Mesothelial cell of epicardium (in vitro differentiated cells): ENCODE measurements around the gene COL6A6. TPM values are rescaled to one million over a fixed set of nuclear protein-coding genes. Genes with fewer than 3 reads are reported as not detected.

Experiments used
- DNase-seq, 2 experiments: peaks; one replicate each; pipeline ENCODE4 v3.0.0; 2021; ENCODE audit warnings: low spot score in 2 of 2; ENCODE audit not compliant: unreplicated experiment in 2 of 2
- H3K27ac Mint-ChIP-seq: 2 replicates; pipeline ENCODE4 v1.8.0; 2021; ENCODE audit warnings: mixed read lengths
- H3K27me3 Mint-ChIP-seq: 2 replicates; pipeline ENCODE4 v1.8.0; 2021; ENCODE audit warnings: low read depth, mixed read lengths
- H3K36me3 Mint-ChIP-seq: 2 replicates; pipeline ENCODE4 v1.8.0; 2021; ENCODE audit warnings: mixed read lengths
- H3K4me1 Mint-ChIP-seq: 2 replicates; pipeline ENCODE4 v1.8.0; 2021; ENCODE audit warnings: mixed read lengths
- H3K4me3 Mint-ChIP-seq: 2 replicates; pipeline ENCODE4 v1.8.0; 2021; ENCODE audit warnings: mild to moderate bottlenecking, moderate library complexity, mixed read lengths
- H3K9me3 Mint-ChIP-seq: 2 replicates; pipeline ENCODE4 v1.8.0; 2021; ENCODE audit warnings: mixed read lengths
- total RNA-seq: library from RNA; stranded (reverse); gene quantifications from 3 replicates; pipeline ENCODE4 v1.2.1, GENCODE V29; 2021
- TF ChIP-seq, protein P1 (sequence below): fragments of 200-600 bp; sonication (generic); IDR thresholded peaks from one replicate; pipeline ENCODE4 v1.5.0; 2021; ENCODE audit warnings: antibody characterized with exemption; ENCODE audit not compliant: unreplicated experiment

The COL6A6 gene
- total RNA-seq, 1 donor from 2014 or later = 13.3 TPM

DNA sequence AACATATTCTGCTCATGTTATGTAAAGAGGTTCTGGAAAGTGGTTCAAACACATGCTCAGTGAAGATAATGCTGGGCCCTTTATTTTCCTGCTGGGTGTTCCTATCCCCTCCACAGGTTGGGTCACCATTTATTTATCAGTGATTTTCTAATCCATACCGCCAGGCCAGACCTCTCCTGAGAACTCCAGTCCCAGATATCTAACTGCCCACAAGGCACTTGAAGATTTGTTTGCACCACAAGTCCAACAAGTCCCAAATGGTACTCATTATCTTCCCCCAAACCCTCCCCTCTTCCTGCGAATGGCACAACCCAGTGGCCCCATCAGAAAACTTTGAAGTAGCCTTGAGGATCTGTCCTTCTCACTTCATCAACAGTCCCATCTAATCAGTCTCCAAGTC is 5.4 kb downstream of the COL6A6 start:
- H3K27me3 Mint-ChIP-seq = peaks cover 34% of the 10 kb centered on the region
- no peaks in the 10 kb centered on the region for H3K36me3 Mint-ChIP-seq
- no peaks in the 10 kb centered on the region for H3K9me3 Mint-ChIP-seq
- H3K27ac Mint-ChIP-seq = no peak overlapping the region
- no peak for DNase-seq
- H3K4me1 Mint-ChIP-seq = peaks cover 9% of the 10 kb centered on the region
- TF ChIP-seq, protein P1, sequence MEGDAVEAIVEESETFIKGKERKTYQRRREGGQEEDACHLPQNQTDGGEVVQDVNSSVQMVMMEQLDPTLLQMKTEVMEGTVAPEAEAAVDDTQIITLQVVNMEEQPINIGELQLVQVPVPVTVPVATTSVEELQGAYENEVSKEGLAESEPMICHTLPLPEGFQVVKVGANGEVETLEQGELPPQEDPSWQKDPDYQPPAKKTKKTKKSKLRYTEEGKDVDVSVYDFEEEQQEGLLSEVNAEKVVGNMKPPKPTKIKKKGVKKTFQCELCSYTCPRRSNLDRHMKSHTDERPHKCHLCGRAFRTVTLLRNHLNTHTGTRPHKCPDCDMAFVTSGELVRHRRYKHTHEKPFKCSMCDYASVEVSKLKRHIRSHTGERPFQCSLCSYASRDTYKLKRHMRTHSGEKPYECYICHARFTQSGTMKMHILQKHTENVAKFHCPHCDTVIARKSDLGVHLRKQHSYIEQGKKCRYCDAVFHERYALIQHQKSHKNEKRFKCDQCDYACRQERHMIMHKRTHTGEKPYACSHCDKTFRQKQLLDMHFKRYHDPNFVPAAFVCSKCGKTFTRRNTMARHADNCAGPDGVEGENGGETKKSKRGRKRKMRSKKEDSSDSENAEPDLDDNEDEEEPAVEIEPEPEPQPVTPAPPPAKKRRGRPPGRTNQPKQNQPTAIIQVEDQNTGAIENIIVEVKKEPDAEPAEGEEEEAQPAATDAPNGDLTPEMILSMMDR = no peak
- H3K4me3 Mint-ChIP-seq = no peak overlapping the region

DNA sequence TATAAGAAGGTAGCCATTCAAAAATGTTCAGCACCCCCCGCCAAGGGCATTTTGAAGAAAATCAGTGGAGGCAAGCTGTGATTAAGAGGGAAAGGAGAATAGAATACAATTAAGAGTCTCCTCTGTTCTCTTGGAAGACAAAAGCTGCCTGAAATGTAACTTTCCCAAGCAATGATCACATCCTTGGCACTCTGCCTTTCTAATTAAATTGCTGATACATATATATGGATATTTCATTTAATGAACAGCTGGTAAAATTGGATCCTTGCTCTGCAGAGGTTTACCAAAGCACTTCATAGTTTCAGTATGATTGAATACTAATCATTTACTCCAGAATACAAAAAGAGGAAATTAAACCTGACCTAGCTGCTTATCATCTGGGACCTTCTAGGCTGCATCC is 10.4 kb downstream of the COL6A6 start:
- DNase-seq = no peak
- no peak overlapping the region for H3K4me3 Mint-ChIP-seq
- no peak overlapping the region for H3K27ac Mint-ChIP-seq
- H3K9me3 Mint-ChIP-seq = no peaks in the 10 kb centered on the region
- no peaks in the 10 kb centered on the region for H3K36me3 Mint-ChIP-seq
- peaks cover 20% of the 10 kb centered on the region for H3K27me3 Mint-ChIP-seq
- TF ChIP-seq, protein P1 = no peak
- peaks cover 10% of the 10 kb centered on the region for H3K4me1 Mint-ChIP-seq

DNA sequence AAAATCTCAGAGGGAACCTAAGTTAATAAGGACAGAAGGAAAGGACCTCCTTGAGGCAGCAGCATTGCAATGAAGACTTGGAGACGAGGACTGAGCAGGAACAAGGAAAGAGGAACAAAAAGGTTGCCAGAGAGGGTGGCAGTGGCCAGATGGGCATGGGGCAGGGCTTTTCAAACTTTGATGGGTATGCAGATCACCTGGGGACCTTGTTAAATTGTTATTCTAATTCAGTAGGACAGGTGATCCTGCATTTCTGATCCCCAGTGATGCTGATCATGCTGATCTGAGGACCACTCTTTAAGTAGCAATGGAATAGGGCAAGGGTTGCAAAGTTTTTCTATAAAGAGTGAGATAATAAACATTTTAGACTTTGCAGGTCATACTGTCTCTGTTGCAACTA is 11.1 kb downstream of the COL6A6 start:
- Mint-ChIP-seq H3K27me3 (peaks cover 14% of the 10 kb centered on the region), H3K27ac (no peak overlapping the region), H3K9me3 (no peaks in the 10 kb centered on the region), H3K36me3 (no peaks in the 10 kb centered on the region), H3K4me1 (peaks cover 10% of the 10 kb centered on the region), H3K4me3 (no peak overlapping the region)
- TF ChIP-seq, protein P1 = no peak
- DNase-seq = no peak

DNA sequence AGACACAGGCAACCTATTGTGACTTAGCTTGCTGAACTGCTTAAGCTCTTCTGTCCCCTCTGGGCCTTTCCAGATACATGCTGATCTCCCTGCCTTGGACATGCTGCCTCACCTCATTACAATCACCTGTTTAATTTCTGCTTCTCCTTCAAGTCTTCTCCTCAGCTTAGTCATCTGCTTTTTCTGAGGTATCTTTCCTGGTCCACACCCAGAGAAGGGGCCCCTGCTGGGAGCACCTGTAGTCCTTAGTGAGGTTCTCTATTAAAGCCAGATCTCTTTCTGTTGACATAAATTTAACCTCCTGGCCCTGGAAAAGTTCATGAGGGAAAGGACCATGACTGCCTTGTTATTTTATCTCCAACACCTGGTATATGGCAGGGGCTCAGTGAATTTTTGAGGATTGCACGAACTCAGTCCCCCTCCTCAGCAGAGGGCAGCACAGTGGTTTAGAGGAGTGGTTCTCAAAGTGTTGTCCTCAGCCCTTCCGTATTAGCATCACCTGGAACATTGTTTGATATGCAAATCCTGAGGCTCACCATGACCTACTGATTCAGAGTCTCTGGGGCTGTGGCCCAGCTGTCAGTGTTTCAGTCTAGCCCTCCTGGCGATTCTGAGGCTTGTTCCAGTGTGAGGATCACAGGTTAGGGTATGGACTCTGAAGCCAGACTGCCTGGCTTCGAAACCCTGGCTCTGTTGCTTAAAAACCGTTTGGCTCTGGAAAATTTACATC is 12.7 kb downstream of the COL6A6 start:
- no peak for DNase-seq
- Mint-ChIP-seq H3K4me1 (peaks cover 10% of the 10 kb centered on the region), H3K4me3 (no peak overlapping the region), H3K27ac (no peak overlapping the region), H3K27me3 (peaks cover 5% of the 10 kb centered on the region), H3K9me3 (peaks cover 7% of the 10 kb centered on the region), H3K36me3 (no peaks in the 10 kb centered on the region)
- TF ChIP-seq, protein P1 = no peak

DNA sequence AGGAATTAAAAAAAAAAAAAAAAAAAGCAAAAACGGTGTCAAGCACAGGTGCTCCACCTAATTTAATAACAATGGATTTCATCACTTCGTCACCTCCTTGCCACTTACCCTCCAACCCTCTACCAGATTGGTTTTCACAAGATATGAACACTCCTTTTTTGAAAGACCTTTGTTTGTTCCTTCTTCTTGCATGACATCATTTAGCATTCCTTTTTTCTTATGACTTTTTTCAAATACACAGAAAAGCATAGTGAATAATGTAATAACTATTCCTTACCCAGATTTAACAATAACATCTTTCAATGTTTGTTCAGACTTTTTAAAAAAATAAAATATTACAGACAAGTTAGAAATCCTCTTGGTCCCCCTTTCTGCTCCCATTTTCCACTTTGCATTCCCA is 16.3 kb downstream of the COL6A6 start:
- no peak overlapping the region for H3K27ac Mint-ChIP-seq
- no peak for DNase-seq
- TF ChIP-seq, protein P1 = no peak
- peaks cover 22% of the 10 kb centered on the region for H3K4me1 Mint-ChIP-seq
- H3K4me3 Mint-ChIP-seq = no peak overlapping the region
- no peaks in the 10 kb centered on the region for H3K27me3 Mint-ChIP-seq
- no peaks in the 10 kb centered on the region for H3K36me3 Mint-ChIP-seq
- peaks cover 7% of the 10 kb centered on the region for H3K9me3 Mint-ChIP-seq
